GM12878 (cell line): ENCODE data around the gene MPC1L. TPM values are rescaled to one million over a fixed set of nuclear protein-coding genes. Genes with fewer than 3 reads are reported as not detected.

Experiments
- BCL11A ChIP-seq: IDR thresholded peaks from 2 replicates; pipeline ENCODE4 v1.6.1; 2011; ENCODE audit warnings: low read depth, low read length
- BCLAF1 ChIP-seq: fragments of 450-650 bp; IDR thresholded peaks from 2 replicates; pipeline ENCODE4 v1.6.1; 2017; ENCODE audit warnings: antibody characterized with exemption, mild to moderate bottlenecking, moderate library complexity
- BHLHE40 ChIP-seq, 2 experiments: fragments of 450-650 bp in 1 of 2; IDR thresholded peaks; 2 replicates each; pipeline ENCODE4 v1.6.1; 2011 to 2017; ENCODE audit warnings: low read depth in 2 of 2, borderline replicate concordance in 1 of 2, improper control_type of control experiment in 1 of 2, low read length in 1 of 2, mild to moderate bottlenecking in 1 of 2
- CREM ChIP-seq: IDR thresholded peaks from 2 replicates; pipeline ENCODE4 v1.6.1; 2014; ENCODE audit warnings: antibody characterized with exemption, low read depth
- E2F8 ChIP-seq: fragments of 450-650 bp; IDR thresholded peaks from 2 replicates; pipeline ENCODE4 v1.6.1; 2018; ENCODE audit warnings: mild to moderate bottlenecking, low read depth, moderate library complexity; ENCODE audit not compliant: partially characterized antibody
- FOS ChIP-seq: IDR thresholded peaks from 3 replicates; pipeline ENCODE4 v1.6.1; 2011; ENCODE audit warnings: borderline replicate concordance; ENCODE audit not compliant: insufficient read length; ENCODE audit errors: extremely low read depth
- GATAD2B ChIP-seq: fragments of 450-650 bp; conservative IDR thresholded peaks from 2 replicates; pipeline ENCODE4 v1.6.1; 2017; ENCODE audit warnings: low read depth, mild to moderate bottlenecking, moderate library complexity
- IKZF2 ChIP-seq, 2 experiments: fragments of 450-650 bp; IDR thresholded peaks; 2 replicates each; pipeline ENCODE4 v1.6.1; 2017; ENCODE audit warnings: mild to moderate bottlenecking in 2 of 2, moderate library complexity in 2 of 2
- JUND ChIP-seq: IDR thresholded peaks from 2 replicates; pipeline ENCODE4 v1.6.1; 2012; ENCODE audit warnings: low read depth, mild to moderate bottlenecking, low read length, improper control_type of control experiment, moderate library complexity
- NFXL1 ChIP-seq: fragments of 450-650 bp; IDR thresholded peaks from 2 replicates; pipeline ENCODE4 v1.6.1; 2017; ENCODE audit warnings: antibody characterized with exemption, mild to moderate bottlenecking, borderline replicate concordance
- PKNOX1 ChIP-seq: fragments of 450-650 bp; IDR thresholded peaks from 2 replicates; pipeline ENCODE4 v1.6.1; 2016; ENCODE audit warnings: mild to moderate bottlenecking
- PML ChIP-seq: IDR thresholded peaks from 2 replicates; pipeline ENCODE4 v1.6.1; 2012; ENCODE audit warnings: low read length, inconsistent platforms
- PRDM15 ChIP-seq: fragments of 450-650 bp; formaldehyde crosslinking; IDR thresholded peaks from 2 replicates; pipeline ENCODE4 v1.4.0; 2020; ENCODE audit warnings: mild to moderate bottlenecking, moderate library complexity
- RUNX3 ChIP-seq: IDR thresholded peaks from 2 replicates; pipeline ENCODE4 v1.6.1; 2012; ENCODE audit warnings: low read length, inconsistent platforms
- SIX5 ChIP-seq: IDR thresholded peaks from 2 replicates; pipeline ENCODE4 v1.6.1; 2011; ENCODE audit warnings: mild to moderate bottlenecking, low read depth, low read length, moderate library complexity; ENCODE audit not compliant: severe bottlenecking
- polyA plus RNA-seq, 11 experiments: library from polyadenylated mRNA; depleted of rRNA in 4 of 11; unstranded in 6 of 11; stranded (reverse) in 5 of 11; fragments of >200 nt; fragmentation: Nextera tagmentation in 4 of 11; fragmentation: Illumina TruSeq in 1 of 11; extraction: Ambion mirVana in 4 of 11; extraction: Trizol in 1 of 11; gene quantifications; 1 replicate in 1 of 11; 2 replicates in 10 of 11; pipeline versions ENCODE4 v1.2.1 to v1.2.3, GENCODE V29; 2011 to 2016; ENCODE audit warnings: inconsistent platforms in 2 of 11, missing spikeins in 2 of 11, low read depth in 1 of 11
- total RNA-seq, 4 experiments: library from RNA; depleted of rRNA in 3 of 4; stranded (reverse); fragments of >200 nt in 3 of 4; fragmentation: Illumina TruSeq in 1 of 4; extraction: Trizol in 1 of 4; gene quantifications; 2 replicates each; pipeline versions ENCODE4 v1.2.1 to v1.2.3, GENCODE V29; 2013 to 2021

Gene MPC1L
- total and polyA plus RNA-seq, 10 of the 15 experiments (the other 5 are each of a cell fraction or from before 2014, with no cell fraction given) = not detected

GRCh38 chrX:40580537-40581335 is 42.5 kb upstream of the MPC1L start, which contains the start of gene ATP6AP2 (continued):
- no peak for TF ChIP-seq PML
- no peak for TF ChIP-seq IKZF2 (IDR thresholded peaks at IDR 0.05)
- no peak for TF ChIP-seq RUNX3
- no peak for TF ChIP-seq BCL11A
- TF ChIP-seq FOS = peak; percentile 34
- TF ChIP-seq GATAD2B = no peak
- no peak for TF ChIP-seq E2F8
- no peak for TF ChIP-seq BCLAF1
- peak in 1 of 2 experiments; percentile 59; a peak in 1 of 4 replicates for TF ChIP-seq BHLHE40 (IDR thresholded peaks at IDR 0.05; ENCODE audit: borderline replicate concordance in 1 of 2, low read depth in 2 of 2, low read length in 1 of 2)
- peak; percentile 98 for TF ChIP-seq PKNOX1
- no peak for TF ChIP-seq NFXL1
- TF ChIP-seq SIX5 = no peak
- no peak for TF ChIP-seq PRDM15 (CRISPR knock-in tag)
- TF ChIP-seq CREM = peak; percentile 89
- TF ChIP-seq JUND = no peak
